Transverse colon (tissue), 3 donors: ENCODE data around the gene NEK11.

Experiments used
- CTCF ChIP-seq, 5 experiments: fragments of 200-600 bp in 3 of 5; fragments of 450-650 bp in 2 of 5; sonication (generic) in 3 of 5; IDR thresholded peaks; 1 replicate in 2 of 5; 2 replicates in 3 of 5; pipeline ENCODE4 v1.5.1; 2016 to 2017; ENCODE audit warnings: antibody characterized with exemption in 5 of 5, inconsistent platforms in 3 of 5, mild to moderate bottlenecking in 2 of 5, moderate library complexity in 1 of 5
- EP300 ChIP-seq: sonication (generic); formaldehyde crosslinking; IDR thresholded peaks from one replicate; pipeline ENCODE4 v1.6.1; 2017; ENCODE audit warnings: antibody characterized with exemption, low read depth
- POLR2A ChIP-seq: fragments of 450-650 bp; IDR thresholded peaks from one replicate; pipeline ENCODE4 v1.6.1; 2016; ENCODE audit warnings: antibody characterized with exemption, mild to moderate bottlenecking, moderate library complexity

GRCh38 chr3:131371688-131372066, 345.0 kb downstream of the NEK11 start:
- no peak for TF ChIP-seq CTCF (IDR thresholded peaks at IDR 0.05)
- TF ChIP-seq POLR2A, result no peak
- no peak for TF ChIP-seq EP300
